ENCODE results near the gene BCL2L1. TPM values are rescaled to one million over a fixed set of nuclear protein-coding genes. Genes with fewer than 3 reads are reported as not detected.
A peak's percentile ranks its signal among the peaks of the same experiment; 100 is the strongest.

The BCL2L1 gene
- polyA plus RNA-seq, 1 of the 3 experiments (the other 2 are of a cell fraction): 99.9 TPM

DNA sequence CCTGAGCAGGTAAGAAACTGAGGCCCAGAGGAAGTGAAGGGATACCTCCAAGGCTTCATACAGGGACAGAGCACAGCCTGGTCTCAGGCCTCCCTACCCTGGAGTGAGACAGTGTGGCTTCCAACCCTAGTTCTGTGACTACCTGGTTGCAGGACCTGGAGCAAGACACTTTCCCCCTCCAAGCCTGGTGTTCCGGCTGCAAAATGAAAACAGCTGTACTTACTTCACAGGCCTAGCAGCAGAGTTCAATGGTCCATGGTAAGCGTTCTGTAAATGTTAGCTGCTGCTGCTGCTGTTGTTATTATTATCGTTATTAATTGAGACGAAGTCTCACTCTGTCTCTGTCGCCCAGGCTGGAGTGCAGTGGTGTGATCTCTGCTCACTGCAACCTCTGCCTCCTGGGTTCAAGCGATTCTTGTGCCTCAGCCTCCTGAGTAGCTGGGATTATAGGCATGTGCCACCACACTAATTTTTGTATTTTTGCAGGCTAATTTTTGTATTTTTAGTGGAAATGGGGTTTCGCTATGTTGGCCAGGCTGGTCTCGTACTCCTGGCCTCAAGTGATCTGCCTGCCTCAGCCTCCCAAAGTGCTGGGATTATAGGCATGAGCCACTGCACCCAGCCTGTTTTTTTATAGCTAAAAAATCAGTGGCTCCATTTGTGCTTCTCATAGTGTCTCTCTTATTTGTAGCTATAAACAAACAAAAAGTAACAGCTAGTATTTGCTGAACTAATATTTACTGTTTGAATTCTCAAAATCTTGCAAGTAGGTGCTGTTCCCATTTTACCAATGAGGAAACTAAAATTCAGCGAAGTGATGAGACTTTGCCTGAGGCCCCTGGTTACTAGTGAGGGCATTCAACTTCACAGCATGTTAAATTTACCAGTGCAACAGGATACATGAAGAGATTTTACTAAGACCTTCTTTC, 43.0 kb downstream of the BCL2L1 start:
- ChIA-PET POLR2A (interaction anchor here (1.0 kb wide), 1 partner anchor 46 kb away, joined by 3 read pairs; no protein-coding TSS in a partner anchor), CTCF (interaction anchor here (0.8 to 1.1 kb wide), 3 partner anchors 14 to 44 kb away, joined by 4 to 5 read pairs (median 5); no protein-coding TSS in a partner anchor)

DNA sequence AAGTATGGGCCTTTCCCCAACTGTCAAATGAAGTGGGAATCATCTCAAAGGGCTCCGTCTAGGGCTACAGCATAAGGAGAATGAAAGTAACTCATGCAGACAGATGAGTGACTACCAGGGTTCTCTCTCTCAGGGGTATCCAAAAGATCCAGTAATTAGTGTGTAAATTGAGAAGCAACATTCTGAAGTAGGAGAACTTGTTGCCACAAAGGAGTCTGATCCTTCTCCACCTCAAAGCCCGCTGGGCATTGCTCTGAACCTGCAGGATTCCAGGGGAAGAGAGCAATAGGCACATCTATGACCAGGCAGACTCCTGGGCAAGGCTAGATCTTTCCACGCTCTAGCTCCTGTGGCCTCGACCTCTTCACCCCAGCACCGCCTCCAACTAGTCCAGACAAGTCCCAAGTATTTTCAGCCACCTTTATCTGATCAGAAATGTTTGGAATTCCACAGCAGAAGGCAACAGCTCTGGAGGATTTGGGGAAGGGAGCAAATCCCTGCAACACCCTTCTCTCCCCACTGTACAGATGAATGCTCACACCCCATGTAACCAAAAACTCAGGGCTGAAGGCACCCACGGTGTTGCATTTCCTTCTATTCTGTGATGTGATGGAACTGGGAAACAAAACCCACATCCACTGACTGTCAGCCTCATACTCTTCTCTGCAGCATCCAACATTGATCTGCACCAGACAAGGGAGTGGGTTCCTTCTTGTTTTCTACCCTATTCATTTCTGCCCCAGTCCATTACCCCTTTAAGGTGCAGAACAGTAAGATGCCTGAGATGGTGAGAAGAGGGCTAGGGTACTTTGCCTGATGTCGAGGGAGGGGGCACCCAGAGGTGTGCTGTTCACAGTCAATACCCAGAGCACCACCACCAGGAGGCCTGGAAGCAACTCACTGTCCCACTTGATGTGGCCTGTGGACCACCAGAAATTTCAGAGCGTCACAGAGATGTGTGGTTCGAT, 44.0 kb downstream of the BCL2L1 start:
- Histone ChIP-seq H3K4me2 (peak overlapping the region; percentile 29), H3K9me3 (no peaks in the 10 kb centered on the region), H3K9ac (no peak overlapping the region), H3K79me2 (ENCODE audit: insufficient read depth) (peaks cover 99% of the 10 kb centered on the region), H4K20me1 (ENCODE audit: insufficient read depth) (no peaks in the 10 kb centered on the region), H3K9me2 (no peaks in the 10 kb centered on the region), H3K36me3 (replicated peaks in 1 of 2; ENCODE audit: control insufficient read depth in 1 of 2, insufficient read depth in 2 of 2, low read length in 1 of 2) (peaks cover 7 to 28% of the 10 kb centered on the region in 2 experiments), H3K4me1 (ENCODE audit: control insufficient read depth in 1 of 2, insufficient read depth in 2 of 2, low read depth in 1 of 2, low read length in 1 of 2) (peaks cover 41 to 62% of the 10 kb centered on the region in 2 experiments; a peak in 3 of 4 replicates), H3K27ac (ENCODE audit: low read depth in 2 of 2, low read length in 1 of 2) (peak overlapping the region; percentile 45 to 71), H2AFZ (ENCODE audit: low read depth) (no peak overlapping the region), H3K4me3 (ENCODE audit: low read depth in 2 of 2, low read length in 1 of 2) (no peak overlapping the region), H3F3A (replicated peaks; ENCODE audit: insufficient read depth) (peaks cover 20% of the 10 kb centered on the region), H3K27me3 (ENCODE audit: insufficient read depth) (no peaks in the 10 kb centered on the region)
- TF ChIP-seq RXRA (IDR thresholded peaks at IDR 0.05; ENCODE audit: borderline replicate concordance, low read depth) (peak; percentile 69; the same call in 1 of the 2 replicates), TAF1 (IDR thresholded peaks at IDR 0.05; ENCODE audit: borderline replicate concordance, low read depth, low read length) (no peak), MEF2A (IDR thresholded peaks at IDR 0.05; ENCODE audit: borderline replicate concordance, low read depth) (no peak), TEAD4 (IDR thresholded peaks at IDR 0.05; ENCODE audit: borderline replicate concordance, insufficient read depth) (0 out of 2 replicates have a peak, but pooled peaks have one; percentile 44), TCF12 (IDR thresholded peaks at IDR 0.05) (0 out of 2 replicates have a peak, but pooled peaks have one; percentile 21)
- ChIA-PET CTCF (interaction anchor here (0.8 to 2.2 kb wide), 4 partner anchors 15 to 45 kb away, joined by 4 to 13 read pairs (median 4); no protein-coding TSS in a partner anchor), POLR2A (interaction anchor here (0.9 kb wide), 1 partner anchor 45 kb away, joined by 4 read pairs; no protein-coding TSS in a partner anchor)
- WGBS (ENCODE audit: low lambda C conversion rate): 82% methylated on average over 9 of the region's 9 CpGs
- DNase-seq: no peak

More for the DNA sequence above, 43.0 kb downstream of the BCL2L1 start:
- H3K4me2 ChIP-seq: peak overlapping the region; percentile 29
- no peaks in the 10 kb centered on the region for H3K27me3 ChIP-seq (ENCODE audit: insufficient read depth)
- H3K9ac ChIP-seq: no peak overlapping the region
- peaks cover 11 to 24% of the 10 kb centered on the region in 2 experiments for H3K36me3 ChIP-seq (replicated peaks in 1 of 2; ENCODE audit: control insufficient read depth in 1 of 2, insufficient read depth in 2 of 2, low read length in 1 of 2)
- H3K9me3 ChIP-seq: no peaks in the 10 kb centered on the region
- H4K20me1 ChIP-seq (ENCODE audit: insufficient read depth): no peaks in the 10 kb centered on the region
- DNase-seq: no peak
- no peaks in the 10 kb centered on the region for H3K9me2 ChIP-seq
- H3K4me1 ChIP-seq (ENCODE audit: control insufficient read depth in 1 of 2, insufficient read depth in 2 of 2, low read depth in 1 of 2, low read length in 1 of 2): peaks cover 41 to 55% of the 10 kb centered on the region in 2 experiments; a peak in 3 of 4 replicates
- no peak overlapping the region for H2AFZ ChIP-seq (ENCODE audit: low read depth)
- H3K4me3 ChIP-seq (ENCODE audit: low read depth in 2 of 2, low read length in 1 of 2): no peak overlapping the region
- peaks cover 99% of the 10 kb centered on the region for H3K79me2 ChIP-seq (ENCODE audit: insufficient read depth)
- 90% methylated on average over 9 of the region's 9 CpGs for WGBS (ENCODE audit: low lambda C conversion rate)
- TF ChIP-seq, protein P1, sequence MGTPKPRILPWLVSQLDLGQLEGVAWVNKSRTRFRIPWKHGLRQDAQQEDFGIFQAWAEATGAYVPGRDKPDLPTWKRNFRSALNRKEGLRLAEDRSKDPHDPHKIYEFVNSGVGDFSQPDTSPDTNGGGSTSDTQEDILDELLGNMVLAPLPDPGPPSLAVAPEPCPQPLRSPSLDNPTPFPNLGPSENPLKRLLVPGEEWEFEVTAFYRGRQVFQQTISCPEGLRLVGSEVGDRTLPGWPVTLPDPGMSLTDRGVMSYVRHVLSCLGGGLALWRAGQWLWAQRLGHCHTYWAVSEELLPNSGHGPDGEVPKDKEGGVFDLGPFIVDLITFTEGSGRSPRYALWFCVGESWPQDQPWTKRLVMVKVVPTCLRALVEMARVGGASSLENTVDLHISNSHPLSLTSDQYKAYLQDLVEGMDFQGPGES (IDR thresholded peaks at IDR 0.05; ENCODE audit: low read depth, low read length): no peak
- no peak for TF ChIP-seq YY1 (IDR thresholded peaks at IDR 0.05; ENCODE audit: low read depth)
- no peak for TF ChIP-seq GABPA (IDR thresholded peaks at IDR 0.05; ENCODE audit: low read depth)
- no peak for TF ChIP-seq TCF12 (IDR thresholded peaks at IDR 0.05)
- no peak for TF ChIP-seq JUND (IDR thresholded peaks at IDR 0.05)
- no peak for TF ChIP-seq ELF1 (IDR thresholded peaks at IDR 0.05)
- no peak for TF ChIP-seq RFX5 (IDR thresholded peaks at IDR 0.05; ENCODE audit: low read length)
- H3K27ac ChIP-seq (ENCODE audit: low read depth in 2 of 2, low read length in 1 of 2): peak overlapping the region; percentile 45 to 71
- H3F3A ChIP-seq (replicated peaks; ENCODE audit: insufficient read depth): peaks cover 20% of the 10 kb centered on the region

Measured in SK-N-SH (cell line).